Activated CD4-positive, alpha-beta T cell treated with anti-CD3 and anti-CD28 coated beads for 24 hours (primary cell): Measurements from ENCODE around the gene LMF1.
"Not testable (repeated sequence)": the region's sequence is repeated elsewhere in the genome, so short reads cannot be mapped to it uniquely, and the experiment has no call there.

Source experiments
- DNase-seq, 2 donors: peaks; one replicate each; pipeline ENCODE4 v3.0.0-alpha.2; 2020; ENCODE audit warnings: low read depth in 2 of 2

LMF1 gene

DNA sequence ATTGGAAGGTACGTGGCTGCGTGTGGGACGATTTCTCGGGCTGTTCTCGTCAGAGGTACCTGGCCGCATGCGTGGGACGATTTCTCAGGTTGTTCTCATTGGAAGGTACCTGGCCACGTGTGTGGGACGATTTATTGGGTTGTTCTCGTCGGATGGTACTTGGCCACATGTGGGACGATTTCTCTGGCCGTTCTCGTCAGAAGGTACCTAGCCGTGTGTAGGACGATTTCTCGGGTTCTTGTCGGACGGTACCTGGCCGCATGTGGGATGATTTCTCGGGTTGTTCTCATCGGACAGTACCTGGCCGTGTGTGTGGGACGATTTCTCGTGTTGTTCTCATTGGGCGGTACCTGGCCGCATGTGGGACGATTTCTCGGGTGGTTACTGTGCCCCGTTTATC is 120.1 kb downstream of the LMF1 start:
- no peak for DNase-seq

DNA sequence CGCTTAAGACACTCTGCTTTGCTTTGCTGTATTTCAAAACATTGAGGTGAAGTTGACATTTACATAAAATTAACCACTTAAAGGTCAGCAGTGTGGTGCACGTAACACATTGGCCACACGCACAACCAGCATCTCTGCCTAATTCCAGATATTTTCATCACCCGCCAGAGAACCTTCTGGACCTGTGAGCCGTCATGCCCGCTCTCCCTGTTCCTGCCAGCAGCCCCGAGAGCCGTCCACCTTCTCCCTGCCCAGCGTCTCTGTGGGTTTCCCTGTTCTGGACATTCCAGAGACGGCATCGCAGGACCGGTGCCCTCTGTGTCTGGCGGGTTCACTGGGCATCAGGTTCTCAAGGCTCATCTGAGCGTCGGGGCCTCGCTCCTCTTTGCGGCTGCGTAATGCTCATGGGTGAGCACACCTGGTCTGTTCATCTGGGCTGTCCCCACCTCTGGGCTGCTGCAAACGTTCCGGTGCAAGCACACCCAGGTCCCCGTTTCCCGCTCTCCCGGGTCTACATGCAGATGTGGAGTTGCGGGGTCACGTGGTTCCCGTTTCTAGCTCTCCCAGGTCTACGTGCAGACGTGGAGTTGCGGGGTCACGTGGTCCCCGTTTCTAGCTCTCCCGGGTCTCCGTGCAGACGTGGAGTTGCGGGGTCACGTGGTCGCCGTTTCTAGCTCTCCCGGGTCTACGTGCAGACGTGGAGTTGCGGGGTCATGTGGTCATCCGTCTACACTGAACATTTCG is 122.1 kb downstream of the LMF1 start:
- DNase-seq: no peak

DNA sequence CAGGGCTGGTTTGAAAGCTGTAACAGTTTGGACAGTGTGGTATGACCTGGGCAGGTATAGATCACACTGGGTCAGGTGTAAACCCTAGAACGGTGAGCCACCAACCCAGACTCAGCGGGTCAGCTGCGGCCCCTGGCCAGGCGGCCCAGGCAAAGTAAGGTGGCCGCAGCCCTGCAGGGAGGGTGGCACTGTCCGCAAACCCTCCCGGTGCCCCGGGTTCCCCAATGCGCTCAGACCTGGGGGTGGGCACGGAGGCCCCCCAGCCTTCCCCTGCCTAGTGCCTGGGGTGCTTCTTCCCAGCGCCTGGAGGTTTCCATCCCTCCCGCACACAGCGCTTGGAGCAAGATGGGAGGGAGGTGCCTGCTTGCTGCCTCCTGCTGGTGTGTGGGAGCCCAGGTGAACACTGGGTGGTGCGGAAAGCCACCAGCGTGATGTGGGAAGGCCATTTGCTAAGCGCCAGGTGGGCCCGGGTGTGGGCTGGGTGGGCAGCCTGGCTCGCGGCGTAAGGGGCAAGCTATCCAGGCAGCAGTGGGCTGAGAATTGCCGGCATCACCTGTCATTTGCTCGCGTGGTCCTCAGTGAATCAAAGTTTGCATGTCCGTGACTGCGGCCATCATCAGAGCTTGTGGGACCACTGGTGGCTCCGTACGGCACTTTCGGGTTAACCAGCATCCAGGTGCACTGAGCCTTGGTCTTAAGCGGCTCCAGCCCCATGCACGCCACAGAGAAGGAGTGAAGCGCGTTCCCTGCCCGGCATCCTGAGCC is 122.9 kb downstream of the LMF1 start:
- DNase-seq: no peak

DNA sequence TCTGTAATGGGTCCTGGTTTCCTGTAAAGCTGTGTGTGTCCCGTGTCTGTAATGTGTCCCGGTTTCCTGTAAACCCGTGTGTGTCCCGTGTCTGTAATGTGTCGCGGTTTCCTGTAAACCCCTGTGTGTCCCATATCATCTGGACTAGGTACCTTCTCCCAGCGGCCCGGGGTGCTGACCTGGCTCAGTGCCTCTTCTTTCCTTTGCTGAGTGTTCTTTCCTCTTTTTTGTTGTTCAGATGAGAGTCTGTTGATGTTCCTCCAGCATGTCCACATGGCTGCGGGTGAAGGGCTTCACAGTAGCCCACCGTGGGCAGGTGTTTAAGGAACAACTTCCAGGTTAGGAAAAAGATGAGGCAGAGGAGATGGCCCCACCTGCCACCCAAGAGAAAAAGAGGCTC is 123.6 kb downstream of the LMF1 start:
- DNase-seq: no peak

DNA sequence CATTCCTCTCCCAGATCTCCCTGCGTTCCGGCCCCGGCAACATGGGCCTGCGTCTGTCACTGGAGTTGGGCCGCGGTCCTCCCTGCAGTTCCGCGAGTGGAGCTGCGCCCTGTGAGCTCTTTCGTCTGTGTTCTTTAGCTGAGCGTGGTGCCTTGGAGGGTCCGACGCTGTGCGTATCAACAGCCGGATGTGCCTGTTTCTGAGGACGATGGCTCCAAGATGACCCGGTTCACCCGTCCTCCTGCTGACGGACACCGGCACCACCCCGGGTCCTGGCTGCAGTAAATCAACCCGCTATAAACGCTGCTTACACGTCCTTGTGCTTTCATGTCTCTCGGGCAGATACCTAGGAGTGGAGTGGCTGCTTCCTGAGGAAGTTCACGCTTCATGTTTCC is 125.4 kb downstream of the LMF1 start:
- no peak for DNase-seq

DNA sequence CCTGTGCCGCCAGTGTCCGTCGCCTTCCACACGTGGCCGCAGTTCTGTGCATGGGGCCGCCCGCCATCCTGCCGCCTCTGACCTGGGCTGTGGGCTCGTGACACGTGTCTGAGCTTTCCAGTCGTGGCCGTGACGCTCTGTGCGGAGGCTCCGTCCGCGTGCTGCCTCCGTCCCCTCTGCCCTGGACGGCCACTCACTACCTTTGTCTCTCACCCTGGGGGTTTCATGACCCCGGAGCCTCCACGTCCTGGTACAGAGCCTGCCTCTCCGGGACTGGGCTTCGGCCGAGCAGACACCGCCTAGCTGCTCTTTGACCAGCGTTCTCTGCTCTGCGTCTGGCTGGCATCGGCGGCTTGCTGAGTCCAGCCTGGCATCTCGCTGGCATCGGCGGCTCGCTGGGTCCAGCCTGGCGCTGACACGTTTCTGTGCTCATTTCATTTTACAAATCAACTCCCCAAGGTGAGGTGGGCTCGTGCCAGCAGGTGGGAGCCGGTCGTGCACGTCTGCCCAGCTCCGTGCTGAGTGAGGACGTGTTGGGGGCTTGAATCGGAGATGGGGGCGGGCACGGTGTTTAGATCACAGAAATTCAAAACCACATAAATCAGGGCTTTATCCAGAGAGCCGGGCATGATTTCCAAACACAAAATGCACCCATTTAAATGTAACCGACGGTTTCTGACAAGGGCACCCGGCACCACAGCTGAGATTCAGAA is 126.0 kb downstream of the LMF1 start:
- DNase-seq: no peak

DNA sequence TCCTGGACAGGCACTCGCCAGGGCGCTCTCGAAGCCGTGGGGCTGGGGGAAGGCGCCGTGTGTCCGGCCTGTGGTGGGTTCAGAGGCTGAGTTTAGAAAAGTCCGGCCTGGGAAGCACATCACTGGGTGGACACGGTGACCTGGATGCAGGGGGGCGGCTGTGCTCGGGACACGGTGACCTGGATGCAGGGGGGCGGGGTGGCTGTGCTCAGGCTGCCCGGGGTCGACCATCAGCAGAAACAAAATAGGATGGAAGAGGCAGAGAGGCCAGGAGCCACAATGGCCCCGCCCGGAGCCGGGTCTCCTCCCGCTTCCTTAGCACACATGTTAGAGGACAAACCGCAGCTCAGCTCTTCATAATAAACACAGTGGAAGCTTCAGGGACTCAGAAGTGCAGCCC is 127.0 kb downstream of the LMF1 start:
- no peak for DNase-seq

DNA sequence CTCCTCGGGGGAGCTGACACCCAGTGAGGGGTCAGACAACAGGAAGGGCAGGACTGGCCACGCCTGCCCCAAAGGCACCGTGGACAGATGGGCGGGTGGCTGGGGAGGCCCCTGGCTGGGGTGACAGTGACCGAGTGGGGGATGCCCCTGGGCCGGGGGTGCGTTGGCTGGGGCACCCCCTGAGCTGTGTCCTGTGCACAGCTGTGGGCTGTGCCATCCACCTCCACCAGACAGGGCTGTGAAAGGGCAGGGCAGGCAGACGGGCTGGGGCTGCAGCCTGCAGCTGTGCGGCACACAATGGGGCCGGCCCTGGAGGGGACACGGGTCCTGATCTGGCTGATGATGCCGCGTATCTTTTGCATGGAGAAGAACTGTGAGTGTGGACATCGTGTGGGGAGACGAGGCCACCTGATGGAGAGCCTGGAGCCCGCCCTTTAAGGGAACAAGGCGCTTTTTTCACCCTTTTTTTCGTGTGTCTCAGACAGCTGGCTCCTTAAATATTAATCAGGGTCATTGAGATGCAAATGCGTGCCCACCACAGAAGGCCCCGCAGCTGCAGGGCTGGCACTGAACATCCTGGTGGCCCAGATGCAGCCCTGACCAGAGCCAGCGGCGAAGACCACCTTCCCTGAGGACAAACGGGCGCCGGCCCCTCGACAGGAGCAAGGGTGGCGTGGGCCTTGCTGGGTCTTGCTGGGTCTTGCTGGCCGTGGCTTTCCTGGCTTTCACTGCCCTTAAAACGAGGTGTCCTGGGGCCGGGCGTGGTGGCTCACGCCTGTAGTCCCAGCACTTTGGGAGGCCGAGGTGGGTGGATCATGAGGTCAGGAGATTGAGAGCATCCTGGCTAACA is 127.8 kb downstream of the LMF1 start:
- DNase-seq: no peak

DNA sequence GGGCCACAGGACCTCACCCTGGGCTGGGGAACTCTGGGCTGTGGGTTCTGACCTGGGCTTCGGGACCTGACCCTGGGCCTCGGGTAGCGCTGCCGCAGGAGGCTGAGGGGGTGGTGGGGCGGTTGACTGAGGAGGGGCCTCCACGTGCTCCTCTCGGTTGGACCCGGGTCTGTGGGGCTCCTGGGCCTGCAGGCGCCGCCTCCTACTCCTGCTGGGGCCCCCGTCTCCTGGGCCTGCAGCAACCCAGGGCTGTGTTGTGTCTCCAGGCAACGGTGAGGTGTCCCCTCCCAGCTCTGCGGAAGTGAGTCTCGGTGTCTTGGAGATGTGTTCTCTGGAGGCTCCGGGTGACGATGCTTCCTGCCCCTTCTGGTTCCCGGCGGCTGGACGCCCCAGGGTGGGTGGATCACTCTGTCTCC is 128.7 kb downstream of the LMF1 start:
- DNase-seq: no peak

DNA sequence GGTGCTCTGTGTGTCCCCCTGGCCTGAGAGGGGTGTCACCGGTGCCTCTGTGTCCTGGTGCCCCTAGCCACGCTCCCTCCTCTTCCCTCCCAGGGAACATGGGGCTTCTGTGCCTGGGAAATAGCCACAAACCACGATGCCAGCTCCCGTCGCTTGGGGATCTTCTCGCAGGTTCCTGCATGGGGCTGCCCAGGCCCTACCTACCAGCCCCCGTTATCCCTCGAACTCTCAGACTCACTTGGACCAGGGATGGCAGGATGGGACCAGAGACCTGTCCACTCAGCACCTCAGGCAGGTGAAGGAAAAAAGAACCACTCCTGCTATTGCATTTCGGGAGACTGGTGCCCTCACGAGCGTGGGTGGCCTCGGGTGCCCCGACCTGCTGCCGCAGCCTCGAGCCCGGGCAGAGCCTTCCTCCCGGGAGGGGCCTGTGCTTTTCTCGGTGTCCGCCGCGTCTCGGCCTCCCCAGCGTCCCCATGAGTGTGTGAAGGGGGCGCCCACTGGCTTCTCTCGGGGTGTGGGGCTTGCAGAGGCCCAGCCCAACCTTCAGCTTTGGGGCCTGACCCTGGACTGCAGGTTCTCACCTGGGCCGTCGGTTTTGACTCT is 129.2 kb downstream of the LMF1 start:
- DNase-seq: no peak

DNA sequence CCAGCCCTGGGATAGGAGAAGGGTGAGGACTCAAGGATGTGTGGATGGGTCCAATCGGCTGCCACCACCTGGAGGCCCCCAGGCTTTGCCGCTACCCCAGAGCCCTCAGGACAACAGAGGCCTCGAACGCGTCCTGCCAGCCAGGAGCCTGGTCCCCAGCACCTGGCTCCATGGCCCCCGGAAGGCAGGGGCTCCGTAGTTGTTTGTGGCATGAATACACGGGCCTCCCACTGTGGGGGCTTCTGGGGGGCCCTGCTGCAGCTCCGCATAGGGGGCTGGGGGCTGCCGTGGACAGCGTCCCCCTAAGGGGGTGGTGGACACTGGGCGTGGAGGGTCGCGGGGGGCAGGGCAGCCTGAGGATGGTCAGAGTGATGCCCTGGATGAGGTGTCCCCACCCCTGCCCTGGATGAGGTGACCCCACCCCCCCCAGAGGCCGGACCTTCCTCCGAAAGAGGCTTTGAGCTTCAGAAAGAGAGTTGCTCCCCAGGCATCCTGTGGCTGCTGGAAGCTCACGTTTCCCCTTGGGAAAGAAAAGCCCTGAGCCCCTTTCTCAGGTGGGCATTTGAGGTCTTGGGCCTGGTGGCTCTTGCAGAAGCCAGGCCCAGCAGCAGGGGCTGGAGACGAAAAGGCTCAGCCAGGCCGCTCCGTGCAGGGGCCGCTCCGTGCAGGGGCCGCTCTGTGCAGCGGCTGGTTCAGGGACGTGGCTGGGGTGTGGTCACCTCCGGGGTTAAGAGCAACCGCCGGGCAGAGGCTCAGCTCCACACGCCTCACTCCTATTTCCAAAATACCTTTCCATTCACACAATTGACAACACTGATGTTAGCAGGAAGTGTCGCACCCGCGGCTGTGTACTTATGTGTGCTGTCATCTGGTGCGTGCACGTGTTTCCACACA is 130.0 kb downstream of the LMF1 start:
- DNase-seq: no peak

DNA sequence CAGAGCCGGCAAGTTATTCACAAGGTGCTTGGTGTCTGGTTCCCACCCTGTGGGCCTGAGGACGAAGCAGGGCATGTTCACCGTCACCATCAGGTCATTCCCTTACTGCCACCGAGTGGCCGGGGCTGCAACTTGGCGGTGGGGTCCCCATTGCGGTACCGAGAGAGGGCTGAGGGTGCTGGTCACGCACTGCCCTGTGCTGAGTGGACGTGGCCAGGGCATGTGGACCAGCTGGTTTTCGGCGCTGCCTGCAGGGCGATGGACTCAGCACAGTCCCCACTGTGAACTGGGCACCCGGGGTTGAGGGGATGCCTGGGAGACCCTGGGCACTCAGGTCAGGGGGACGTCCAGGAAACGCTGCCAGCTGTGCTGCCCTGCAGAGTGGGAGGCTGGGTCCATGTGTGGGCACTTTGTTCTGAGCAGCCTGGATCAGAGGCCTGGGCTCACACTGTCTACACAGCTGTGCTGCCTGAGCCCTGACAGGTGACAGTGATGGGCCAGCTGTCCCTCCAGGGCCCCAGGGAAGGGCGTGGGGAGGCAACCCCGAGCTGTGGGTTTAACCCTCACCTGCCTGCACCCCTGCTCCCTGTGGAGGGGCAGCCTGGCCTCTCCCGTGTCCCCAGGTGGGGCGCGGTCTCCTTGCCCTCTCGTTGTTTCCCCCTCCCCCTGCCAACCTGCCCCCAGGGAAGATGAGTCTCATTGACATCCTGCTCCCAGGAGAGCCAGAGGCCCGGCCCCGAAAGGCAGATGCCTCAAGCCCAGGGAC is 131.0 kb downstream of the LMF1 start:
- DNase-seq: no peak

DNA sequence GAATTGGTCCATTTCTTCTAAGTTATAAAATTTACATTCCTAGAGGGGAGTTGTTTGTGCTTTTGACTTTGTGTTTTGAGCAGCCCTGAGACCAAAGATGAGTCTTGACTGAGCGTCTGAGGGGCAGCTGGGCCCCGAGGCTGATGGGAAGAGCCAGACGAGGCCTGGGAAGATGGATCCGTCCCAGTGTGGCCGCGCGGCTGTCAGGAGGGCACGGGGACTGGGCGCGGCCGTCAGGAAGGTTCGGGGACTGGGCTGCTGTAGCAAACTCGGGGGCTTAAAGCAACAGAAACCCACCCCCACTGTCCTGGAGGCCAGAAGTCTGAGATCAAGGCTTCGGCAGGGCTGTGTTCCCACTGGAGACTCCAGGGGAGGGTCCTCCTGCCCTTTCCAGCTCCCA is 132.0 kb downstream of the LMF1 start:
- DNase-seq: no peak

DNA sequence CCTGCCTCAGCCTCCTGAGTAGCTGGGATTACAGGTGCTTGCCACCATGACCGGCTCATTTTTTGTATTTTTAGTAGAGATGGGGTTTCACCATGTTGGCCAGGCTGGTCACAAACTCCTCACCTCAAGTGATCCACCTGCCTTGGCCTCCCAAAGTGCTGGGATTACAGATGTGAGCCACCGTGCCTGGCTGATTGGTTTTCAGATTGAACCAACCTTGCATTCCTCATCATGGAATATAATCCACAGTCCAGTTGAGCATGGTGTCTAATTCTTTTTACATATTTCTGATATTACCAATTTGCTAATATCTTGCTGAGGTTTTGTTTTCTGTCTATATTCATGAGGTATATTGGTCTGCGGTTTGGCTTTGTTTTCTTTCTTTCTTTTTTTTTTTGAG is 134.0 kb downstream of the LMF1 start:
- not testable (repeated sequence) for DNase-seq

DNA sequence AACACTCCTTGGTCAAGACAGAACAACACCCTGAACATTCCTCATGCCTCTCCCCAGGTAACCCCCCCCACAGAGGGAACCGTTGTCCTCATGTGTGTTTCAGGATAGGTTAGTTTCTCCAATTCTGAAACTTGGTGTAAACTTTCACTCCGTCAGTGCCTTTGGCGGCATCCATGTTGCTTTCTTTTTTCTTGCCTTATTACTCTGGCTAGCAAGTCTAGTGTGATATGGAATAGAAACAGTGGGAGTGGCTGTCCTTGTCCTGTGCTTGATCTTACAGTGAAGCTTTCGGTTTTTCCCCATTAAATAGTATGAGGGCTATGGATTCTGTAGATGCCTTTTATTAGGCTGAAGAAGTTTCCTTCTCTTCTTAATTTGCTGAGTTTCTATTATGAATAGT is 134.6 kb downstream of the LMF1 start:
- DNase-seq: no peak

DNA sequence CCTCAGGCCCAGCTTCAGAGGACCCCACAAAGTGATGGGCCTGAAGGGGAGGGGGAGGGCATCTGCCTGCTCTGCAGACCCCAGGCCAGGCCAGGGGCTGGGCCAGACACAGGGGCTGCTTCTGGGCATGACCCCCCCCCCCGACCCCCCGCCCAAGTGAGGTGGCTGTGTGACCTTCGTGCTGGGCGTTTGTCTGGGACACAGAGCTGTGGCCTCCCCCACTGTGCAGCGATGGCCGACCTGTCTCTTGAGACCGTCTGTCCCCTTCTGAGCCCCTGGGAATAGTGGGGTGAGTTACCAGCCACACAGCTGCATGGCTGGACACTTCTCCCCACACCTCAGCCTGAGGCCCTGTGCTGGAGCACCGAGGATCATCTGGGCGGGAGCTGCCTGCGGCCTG is 135.4 kb downstream of the LMF1 start:
- no peak for DNase-seq

DNA sequence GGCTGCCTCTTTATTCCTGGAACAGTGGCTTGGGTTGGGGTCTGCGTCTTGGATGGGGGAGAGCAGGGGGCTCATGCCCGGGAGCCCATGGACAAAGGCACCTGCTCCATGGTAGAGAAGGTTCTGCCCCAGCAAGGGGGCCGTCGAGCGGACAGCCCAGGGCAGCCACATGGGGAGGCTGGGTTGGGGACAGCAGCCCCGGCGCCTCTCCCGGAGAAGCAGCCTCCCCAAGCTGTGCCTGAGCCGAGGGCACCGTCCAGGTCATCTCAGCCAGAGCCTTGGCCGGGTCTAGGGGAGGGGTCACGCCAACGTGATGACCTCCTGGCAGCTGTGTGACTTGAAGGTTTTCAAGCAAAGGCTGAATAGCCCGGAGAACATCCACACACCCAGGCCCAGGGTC is 137.4 kb downstream of the LMF1 start:
- DNase-seq: no peak

DNA sequence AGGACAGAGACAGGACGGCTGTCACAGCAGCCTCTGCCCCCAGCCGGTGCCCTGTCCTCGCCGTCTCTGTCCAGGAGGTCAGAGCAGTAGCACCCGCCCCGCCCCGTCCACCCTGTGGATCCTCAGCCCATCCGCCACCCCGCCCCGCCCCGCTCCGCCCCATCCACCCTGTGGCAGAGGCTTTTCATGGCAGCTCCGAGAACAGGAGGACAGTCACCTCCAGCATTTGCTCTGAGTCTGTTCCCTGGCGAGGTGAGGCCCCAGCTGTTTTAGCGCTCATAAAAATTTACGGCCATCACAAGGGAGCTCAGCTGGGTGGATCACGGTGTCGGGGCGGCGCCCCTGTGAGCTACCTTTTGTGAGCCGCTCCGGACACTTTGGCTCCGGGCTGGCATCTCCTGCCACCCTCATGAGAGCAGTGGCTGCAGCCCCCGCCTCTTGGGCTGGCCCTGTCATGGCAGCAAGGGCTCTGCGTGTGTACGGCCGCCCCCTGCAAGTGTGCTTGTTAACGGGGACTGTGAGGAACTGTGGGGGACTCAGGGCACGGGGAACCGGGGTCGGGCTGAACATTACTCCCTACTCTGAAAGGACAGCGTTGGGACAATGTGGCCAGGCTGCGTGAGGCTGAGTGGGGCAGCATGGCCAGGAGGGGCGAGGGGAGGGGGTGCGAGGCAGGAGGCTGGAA is 138.0 kb downstream of the LMF1 start:
- no peak for DNase-seq
